Neuronal stem cell (in vitro differentiated cells): ENCODE measurements around the gene KCNIP4.

Experiments used
- DNase-seq: peaks from one replicate; pipeline ENCODE4 v3.0.0-alpha.2; 2013; ENCODE audit warnings: low spot score
- H2AFZ ChIP-seq: one replicate; pipeline ENCODE4 v1.6.1; 2013; ENCODE audit warnings: mild to moderate bottlenecking, low read length, inconsistent platforms
- H2AK5ac ChIP-seq: 2 replicates; pipeline ENCODE4 v1.6.1; 2013; ENCODE audit warnings: low read depth, mild to moderate bottlenecking, inconsistent platforms, low read length, moderate library complexity, mixed read lengths
- H2BK120ac ChIP-seq: 2 replicates; pipeline ENCODE4 v1.6.1; 2013; ENCODE audit warnings: low read depth, mild to moderate bottlenecking, inconsistent platforms, low read length, moderate library complexity, mixed read lengths
- H2BK12ac ChIP-seq: one replicate; pipeline ENCODE4 v1.6.1; 2013; ENCODE audit warnings: low read length, inconsistent platforms
- H2BK15ac ChIP-seq: 2 replicates; pipeline ENCODE4 v1.6.1; 2013; ENCODE audit warnings: mild to moderate bottlenecking, low read length, inconsistent platforms, mixed read lengths
- H2BK5ac ChIP-seq: one replicate; pipeline ENCODE4 v1.6.1; 2013; ENCODE audit warnings: inconsistent platforms, mild to moderate bottlenecking, low read length, moderate library complexity
- H3K14ac ChIP-seq: one replicate; pipeline ENCODE4 v1.6.1; 2013; ENCODE audit warnings: low read length, inconsistent platforms
- H3K18ac ChIP-seq: 2 replicates; pipeline ENCODE4 v1.6.1; 2013; ENCODE audit warnings: low read length, inconsistent platforms
- H3K23ac ChIP-seq: 2 replicates; pipeline ENCODE4 v1.6.1; 2013; ENCODE audit warnings: low read depth, mild to moderate bottlenecking, mixed read lengths, low read length, inconsistent platforms; ENCODE audit not compliant: poor library complexity
- H3K27ac ChIP-seq: replicated peaks from 3 replicates; pipeline ENCODE4 v1.5.1; 2013; ENCODE audit warnings: low read length, inconsistent platforms
- H3K27me3 ChIP-seq, 3 experiments: 2 replicates each; pipeline ENCODE4 v1.6.1; 2013; ENCODE audit warnings: low read length in 3 of 3, mild to moderate bottlenecking in 2 of 3, inconsistent platforms in 1 of 3, low read depth in 1 of 3, mixed read lengths in 1 of 3, moderate library complexity in 1 of 3; ENCODE audit not compliant: control insufficient read depth in 3 of 3, insufficient read depth in 3 of 3
- H3K36me3 ChIP-seq, 2 donors: replicated peaks in 1 of 2; 2 replicates each; pipeline ENCODE4 v1.6.1; 2013; ENCODE audit warnings: low read length in 2 of 2; ENCODE audit not compliant: control insufficient read depth in 2 of 2, insufficient read depth in 2 of 2
- H3K4ac ChIP-seq: 2 replicates; pipeline ENCODE4 v1.6.1; 2013; ENCODE audit warnings: inconsistent platforms, mild to moderate bottlenecking, low read length, moderate library complexity
- H3K4me1 ChIP-seq, 2 donors: 1 replicate in 1 of 2; 2 replicates in 1 of 2; pipeline ENCODE4 v1.6.1; 2013; ENCODE audit warnings: low read length in 2 of 2, low read depth in 1 of 2; ENCODE audit not compliant: control insufficient read depth in 2 of 2, insufficient read depth in 1 of 2
- H3K4me2 ChIP-seq: one replicate; pipeline ENCODE4 v1.6.1; 2013; ENCODE audit warnings: mild to moderate bottlenecking, low read length, inconsistent platforms; ENCODE audit not compliant: insufficient read depth, poor library complexity, severe bottlenecking
- H3K4me3 ChIP-seq, 2 donors: 2 replicates each; pipeline ENCODE4 v1.5.1; 2013; ENCODE audit warnings: low read length in 2 of 2, mild to moderate bottlenecking in 2 of 2, inconsistent platforms in 1 of 2, moderate library complexity in 1 of 2
- H3K79me1 ChIP-seq: one replicate; pipeline ENCODE4 v1.6.1; 2013; ENCODE audit warnings: low read depth, mild to moderate bottlenecking, inconsistent platforms, low read length, moderate library complexity
- H3K9ac ChIP-seq: one replicate; pipeline ENCODE4 v1.6.1; 2013; ENCODE audit warnings: mild to moderate bottlenecking, low read depth, low read length, inconsistent platforms; ENCODE audit not compliant: poor library complexity
- H3K9me3 ChIP-seq, 2 donors: replicated peaks in 1 of 2; 2 replicates each; pipeline versions ENCODE3 to v1.6.1; 2013; ENCODE audit warnings: low read length in 2 of 2, mild to moderate bottlenecking in 2 of 2, inconsistent platforms in 1 of 2, low read depth in 1 of 2, mixed read lengths in 1 of 2, moderate library complexity in 1 of 2; ENCODE audit not compliant: control insufficient read depth in 2 of 2, insufficient read depth in 1 of 2
- H4K8ac ChIP-seq: one replicate; pipeline ENCODE4 v1.6.1; 2013; ENCODE audit warnings: low read depth, mild to moderate bottlenecking, inconsistent platforms, low read length, moderate library complexity
- H4K91ac ChIP-seq: one replicate; pipeline ENCODE4 v1.6.1; 2013; ENCODE audit warnings: low read length, low read depth, mild to moderate bottlenecking, inconsistent platforms; ENCODE audit not compliant: poor library complexity
- WGBS, 2 donors: extraction: QIAGEN DNeasy Blood & Tissue Kit; methylation state at CpG; one replicate each; pipeline ENCODE4 v1.1.7; 2013; ENCODE audit warnings: missing lambda C conversion rate in 2 of 2, mixed read lengths in 1 of 2; ENCODE audit not compliant: insufficient read length in 2 of 2, insufficient replicate concordance in 1 of 2; ENCODE audit errors: extremely low coverage in 2 of 2; 5-methylcytosine and 5-hydroxymethylcytosine counted together

Gene KCNIP4

DNA sequence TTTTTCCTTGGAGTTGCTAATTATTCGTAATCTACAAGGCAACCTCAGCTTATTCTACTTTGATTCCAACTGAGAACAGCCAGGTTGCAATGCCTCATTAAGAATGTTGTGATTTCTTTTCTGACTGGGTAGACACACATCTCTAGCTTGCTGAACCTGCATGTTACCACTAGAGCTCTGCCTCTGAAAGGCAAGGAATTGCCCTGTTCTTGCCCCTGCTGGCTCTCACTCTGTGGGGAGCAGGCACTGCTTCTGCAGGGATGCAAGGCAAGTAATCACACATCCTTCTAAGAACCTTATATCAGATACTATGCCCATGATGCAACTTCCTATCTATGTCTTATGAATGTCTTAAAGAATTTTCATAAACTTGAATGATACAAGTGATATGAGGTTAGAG, 745.2 kb downstream of the KCNIP4 start:
- H2AFZ ChIP-seq, result no peak overlapping the region
- H2BK120ac ChIP-seq, result no peak overlapping the region
- no peak overlapping the region for H2BK5ac ChIP-seq
- H3K9ac ChIP-seq, result no peak overlapping the region
- H3K18ac ChIP-seq, result no peak overlapping the region
- H3K9me3 ChIP-seq, result no peaks in the 10 kb centered on the region
- H3K4me2 ChIP-seq, result no peak overlapping the region
- no peak overlapping the region for H3K4ac ChIP-seq
- no peak overlapping the region for H2AK5ac ChIP-seq
- H3K4me3 ChIP-seq, result no peak overlapping the region
- peaks cover 0 to 1% of the 10 kb centered on the region in 2 donors for H3K4me1 ChIP-seq
- no peak overlapping the region for H2BK12ac ChIP-seq
- no peak overlapping the region for H4K8ac ChIP-seq
- H3K27ac ChIP-seq, result no peak overlapping the region
- no peak overlapping the region for H2BK15ac ChIP-seq
- DNase-seq, result no peak
- no peaks in the 10 kb centered on the region for H3K27me3 ChIP-seq
- H3K14ac ChIP-seq, result no peak overlapping the region
- H4K91ac ChIP-seq, result no peak overlapping the region
- no peaks in the 10 kb centered on the region for H3K79me1 ChIP-seq
- WGBS, 2 donors, result no CpG with 5 or more reads among the region's 1 CpG
- no peak overlapping the region for H3K23ac ChIP-seq
- H3K36me3 ChIP-seq, result no peaks in the 10 kb centered on the region

DNA sequence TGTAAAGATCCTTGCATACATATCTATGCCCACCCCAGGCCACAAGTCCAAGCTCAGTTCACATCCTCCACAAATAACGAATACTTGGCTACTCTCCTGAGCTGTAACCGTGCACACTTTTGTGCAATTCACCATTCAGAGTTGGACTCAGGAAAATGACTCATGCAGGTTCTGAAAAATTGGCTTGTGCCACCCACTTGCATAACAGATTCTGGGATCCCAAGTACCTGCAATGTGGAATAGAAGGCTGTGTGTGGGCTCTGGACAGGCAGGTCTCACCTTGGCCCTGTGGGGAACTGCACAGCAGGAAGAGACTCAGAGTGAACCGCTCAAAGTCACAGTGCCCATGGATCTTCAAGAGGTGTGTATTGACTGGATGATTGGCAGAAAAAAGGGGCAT, 745.6 kb downstream of the KCNIP4 start:
- no peak overlapping the region for H4K8ac ChIP-seq

DNA sequence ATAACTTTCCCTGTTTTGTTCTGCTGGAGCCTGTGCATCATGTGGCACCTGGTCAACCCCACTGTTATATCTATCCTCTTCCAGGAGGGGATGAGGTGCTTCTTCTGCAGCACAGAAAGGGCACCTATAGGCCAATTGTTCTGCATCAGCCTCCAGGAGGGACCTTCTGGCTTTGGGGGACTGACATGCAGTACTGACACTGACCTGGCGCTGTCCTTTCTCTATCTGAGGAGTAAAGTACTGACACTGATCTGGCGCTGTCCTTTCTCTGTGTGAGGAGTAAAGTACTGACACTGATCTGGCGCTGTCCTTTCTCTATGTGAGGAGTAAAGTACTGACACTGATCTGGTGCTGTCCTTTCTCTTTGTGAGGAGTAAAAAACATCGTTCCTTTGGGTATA, 749.9 kb downstream of the KCNIP4 start:
- no peak overlapping the region for H3K4me3 ChIP-seq
- H3K79me1 ChIP-seq, result no peaks in the 10 kb centered on the region
- no peak overlapping the region for H3K4ac ChIP-seq
- no peak overlapping the region for H3K23ac ChIP-seq
- H2AFZ ChIP-seq, result no peak overlapping the region
- DNase-seq, result no peak
- H3K14ac ChIP-seq, result no peak overlapping the region
- H3K4me1 ChIP-seq, result no peaks in the 10 kb centered on the region
- no peak overlapping the region for H2BK5ac ChIP-seq
- no peak overlapping the region for H2BK12ac ChIP-seq
- WGBS, 2 donors, result no CpG with 5 or more reads among the region's 4 CpGs
- no peaks in the 10 kb centered on the region for H3K36me3 ChIP-seq
- peak overlapping the region; percentile 38 for H3K18ac ChIP-seq
- no peak overlapping the region for H2BK15ac ChIP-seq
- H3K9ac ChIP-seq, result no peak overlapping the region
- no peaks in the 10 kb centered on the region for H3K9me3 ChIP-seq
- no peak overlapping the region for H3K27ac ChIP-seq
- H2BK120ac ChIP-seq, result no peak overlapping the region
- H2AK5ac ChIP-seq, result no peak overlapping the region
- H3K4me2 ChIP-seq, result no peak overlapping the region
- no peaks in the 10 kb centered on the region for H3K27me3 ChIP-seq
- H4K8ac ChIP-seq, result no peak overlapping the region
- no peak overlapping the region for H4K91ac ChIP-seq

More for the DNA sequence above, 745.6 kb downstream of the KCNIP4 start:
- Histone ChIP-seq H3K4me3 (no peak overlapping the region), H2BK5ac (no peak overlapping the region), H3K9ac (no peak overlapping the region), H3K36me3 (no peaks in the 10 kb centered on the region), H3K27me3 (no peaks in the 10 kb centered on the region), H3K4me1 (peaks cover 0 to 1% of the 10 kb centered on the region in 2 donors), H3K4me2 (no peak overlapping the region), H3K9me3 (no peaks in the 10 kb centered on the region), H3K79me1 (no peaks in the 10 kb centered on the region), H2BK120ac (no peak overlapping the region), H3K14ac (no peak overlapping the region), H4K91ac (no peak overlapping the region), H3K18ac (no peak overlapping the region), H3K27ac (no peak overlapping the region), H3K23ac (no peak overlapping the region), H3K4ac (no peak overlapping the region), H2BK15ac (no peak overlapping the region), H2AFZ (no peak overlapping the region), H2BK12ac (no peak overlapping the region), H2AK5ac (no peak overlapping the region)
- no peak for DNase-seq
- no CpG with 5 or more reads among the region's 3 CpGs for WGBS, 2 donors

DNA sequence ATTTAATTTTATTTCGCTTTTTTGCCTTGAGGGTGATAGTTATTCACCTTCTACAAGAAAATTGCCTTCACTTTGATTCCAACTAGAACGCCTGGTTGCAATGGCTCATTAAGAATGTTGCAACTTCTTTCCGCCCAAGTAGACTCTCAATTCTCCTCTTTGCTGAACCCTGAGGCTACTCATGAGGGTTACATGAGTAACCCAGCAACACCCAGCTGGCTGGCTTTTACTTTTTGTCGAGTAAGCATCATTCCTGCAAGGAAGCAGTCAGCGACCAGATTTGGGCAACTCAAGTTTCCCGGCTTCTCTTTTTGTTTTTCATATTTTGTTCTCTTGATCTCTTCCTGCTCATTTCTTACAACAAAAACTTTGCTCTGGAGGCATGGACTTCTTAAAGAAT, 752.9 kb downstream of the KCNIP4 start:
- no peak overlapping the region for H3K27ac ChIP-seq
- H2AFZ ChIP-seq, result no peak overlapping the region
- no peak overlapping the region for H4K8ac ChIP-seq
- H3K9me3 ChIP-seq, result no peaks in the 10 kb centered on the region
- no peak for DNase-seq
- no peak overlapping the region for H4K91ac ChIP-seq
- H2BK12ac ChIP-seq, result no peak overlapping the region
- no peak overlapping the region for H2BK5ac ChIP-seq
- no peak overlapping the region for H2AK5ac ChIP-seq
- no peak overlapping the region for H3K18ac ChIP-seq
- no peaks in the 10 kb centered on the region for H3K27me3 ChIP-seq
- H3K14ac ChIP-seq, result no peak overlapping the region
- no peak overlapping the region for H2BK15ac ChIP-seq
- H3K23ac ChIP-seq, result no peak overlapping the region
- no peaks in the 10 kb centered on the region for H3K4me1 ChIP-seq
- no CpG with 5 or more reads among the region's 6 CpGs for WGBS, 2 donors
- no peak overlapping the region for H3K4me3 ChIP-seq
- H3K36me3 ChIP-seq, result no peaks in the 10 kb centered on the region
- H3K79me1 ChIP-seq, result no peaks in the 10 kb centered on the region
- no peak overlapping the region for H2BK120ac ChIP-seq
- no peak overlapping the region for H3K4me2 ChIP-seq
- H3K9ac ChIP-seq, result no peak overlapping the region
- no peak overlapping the region for H3K4ac ChIP-seq
